WI38 (cell line): Measurements from ENCODE around the gene CCNI2.

ENCODE experiments used
- H3K4me3 ChIP-seq: 2 replicates; pipeline ENCODE4 v1.5.1; 2011; ENCODE audit warnings: low read depth, mild to moderate bottlenecking, control low read depth, low read length
- CTCF ChIP-seq: IDR thresholded peaks from 2 replicates; pipeline ENCODE4 v1.5.1; 2012; ENCODE audit warnings: low read depth, mild to moderate bottlenecking, control low read depth, low read length

CCNI2 gene

GRCh38 chr5:132766020-132766805 is 19.0 kb downstream of the CCNI2 start:
- H3K4me3 ChIP-seq, result no peak overlapping the region

GRCh38 chr5:132766806-132767055 is 19.5 kb downstream of the CCNI2 start:
- no peak overlapping the region for H3K4me3 ChIP-seq
- TF ChIP-seq CTCF, result no peak

More at GRCh38 chr5:132766020-132766805, 19.0 kb downstream of the CCNI2 start:
- no peak for TF ChIP-seq CTCF

- no peak overlapping the region for H3K4me3 ChIP-seq
Measured at GRCh38 chr5:132767150-132767549, 19.9 kb downstream of the CCNI2 start.

GRCh38 chr5:132768485-132768868 is 21.3 kb downstream of the CCNI2 start:
- no peak for TF ChIP-seq CTCF
- no peak overlapping the region for H3K4me3 ChIP-seq

More at GRCh38 chr5:132767150-132767549, 19.9 kb downstream of the CCNI2 start:
- TF ChIP-seq CTCF, result no peak

GRCh38 chr5:132770476-132771159 is 23.4 kb downstream of the CCNI2 start:
- no peak overlapping the region for H3K4me3 ChIP-seq
- TF ChIP-seq CTCF, result no peak

GRCh38 chr5:132771503-132771998 is 24.3 kb downstream of the CCNI2 start:
- no peak overlapping the region for H3K4me3 ChIP-seq
- no peak for TF ChIP-seq CTCF

GRCh38 chr5:132772291-132773070 is 25.3 kb downstream of the CCNI2 start:
- TF ChIP-seq CTCF, result no peak

More at GRCh38 chr5:132772291-132773070, 25.3 kb downstream of the CCNI2 start:
- H3K4me3 ChIP-seq, result no peak overlapping the region
